GM19467 (cell line): ENCODE data around the gene KCNIP2.
A peak's percentile ranks its signal among the peaks of the same experiment; 100 is the strongest.
"Not testable (repeated sequence)": the region's sequence is repeated elsewhere in the genome, so short reads cannot be mapped to it uniquely, and the experiment has no call there.

ENCODE experiments used
- ATAC-seq: cut with Tn5 transposase; IDR thresholded peaks from one replicate; pipeline ENCODE4 v1.9.1; 2021; ENCODE audit warnings: mild to moderate bottlenecking, moderate library complexity; ENCODE audit not compliant: unreplicated experiment

Gene KCNIP2

DNA sequence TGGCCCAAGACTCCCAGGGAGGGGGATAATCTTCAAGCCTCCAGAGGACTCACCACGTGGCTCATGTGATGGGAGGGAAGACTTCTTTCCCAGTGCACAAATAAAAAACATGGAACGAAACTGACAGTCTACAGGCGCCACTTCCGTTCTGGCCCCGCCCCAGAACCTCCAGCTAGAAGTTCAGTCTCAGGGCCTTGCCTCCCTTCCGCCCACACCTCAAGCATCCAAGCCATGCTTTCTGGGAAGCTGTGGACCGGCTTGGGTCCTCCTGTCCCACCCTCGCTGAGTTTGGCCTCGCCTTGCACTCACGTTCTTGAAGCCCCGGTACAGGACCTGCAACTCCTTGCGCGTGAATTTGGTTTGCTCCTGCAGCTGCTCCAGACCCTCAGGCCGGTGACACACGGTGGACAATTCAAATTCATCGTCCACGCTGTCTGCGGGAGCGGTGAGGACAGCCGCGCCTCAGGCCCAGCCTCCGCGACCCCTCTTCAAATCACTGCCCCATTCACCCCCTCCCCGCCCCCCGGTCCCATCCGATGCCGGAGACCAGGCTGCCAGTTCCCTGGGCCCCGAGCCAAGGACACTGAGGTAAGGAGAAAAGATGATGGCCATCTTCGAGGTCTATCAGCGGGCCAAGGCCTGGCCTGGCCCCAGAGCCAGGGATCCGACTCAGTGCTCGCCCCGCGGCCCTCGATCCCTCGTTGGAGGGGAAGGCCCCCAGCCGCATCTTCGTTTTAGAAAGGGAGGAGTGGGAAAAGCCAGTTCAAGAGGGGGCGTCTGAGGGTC lies 14.6 kb downstream of the KCNIP2 start:
- ATAC-seq = no peak

- no peak for ATAC-seq
These were observed 15.5 kb downstream of the KCNIP2 start for GRCh38 chr10:101827919-101828600.

DNA sequence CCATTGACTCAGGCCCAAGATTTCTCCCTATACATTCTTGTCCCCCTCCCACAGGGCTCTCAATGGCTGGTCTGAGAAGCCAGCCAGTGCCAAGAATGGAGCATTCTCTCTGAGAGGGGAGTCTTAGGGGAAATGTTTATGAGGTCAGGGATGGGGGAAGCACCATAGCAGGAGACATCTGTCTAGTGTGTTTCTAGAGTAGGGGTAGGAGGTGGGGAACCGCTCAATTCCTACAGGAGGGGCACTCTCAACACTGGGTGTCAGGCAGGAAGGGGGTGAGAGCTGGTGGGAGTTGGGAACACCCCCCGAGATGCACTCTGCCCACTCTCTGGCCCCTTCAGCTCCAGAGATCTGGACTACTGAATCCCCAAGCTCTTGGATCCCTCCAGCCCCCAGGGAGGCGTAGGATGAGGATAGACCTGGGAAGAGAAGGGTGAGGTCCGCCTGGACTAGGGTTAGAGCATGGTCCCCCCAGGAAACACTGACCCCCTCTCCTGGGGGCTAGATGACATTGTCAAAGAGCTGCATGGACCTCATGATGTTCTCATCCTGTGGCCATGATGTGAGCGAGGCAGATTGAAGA lies 16.7 kb downstream of the KCNIP2 start:
- no peak for ATAC-seq

- no peak for ATAC-seq
These were observed 18.9 kb downstream of the KCNIP2 start for GRCh38 chr10:101824736-101825135.

DNA sequence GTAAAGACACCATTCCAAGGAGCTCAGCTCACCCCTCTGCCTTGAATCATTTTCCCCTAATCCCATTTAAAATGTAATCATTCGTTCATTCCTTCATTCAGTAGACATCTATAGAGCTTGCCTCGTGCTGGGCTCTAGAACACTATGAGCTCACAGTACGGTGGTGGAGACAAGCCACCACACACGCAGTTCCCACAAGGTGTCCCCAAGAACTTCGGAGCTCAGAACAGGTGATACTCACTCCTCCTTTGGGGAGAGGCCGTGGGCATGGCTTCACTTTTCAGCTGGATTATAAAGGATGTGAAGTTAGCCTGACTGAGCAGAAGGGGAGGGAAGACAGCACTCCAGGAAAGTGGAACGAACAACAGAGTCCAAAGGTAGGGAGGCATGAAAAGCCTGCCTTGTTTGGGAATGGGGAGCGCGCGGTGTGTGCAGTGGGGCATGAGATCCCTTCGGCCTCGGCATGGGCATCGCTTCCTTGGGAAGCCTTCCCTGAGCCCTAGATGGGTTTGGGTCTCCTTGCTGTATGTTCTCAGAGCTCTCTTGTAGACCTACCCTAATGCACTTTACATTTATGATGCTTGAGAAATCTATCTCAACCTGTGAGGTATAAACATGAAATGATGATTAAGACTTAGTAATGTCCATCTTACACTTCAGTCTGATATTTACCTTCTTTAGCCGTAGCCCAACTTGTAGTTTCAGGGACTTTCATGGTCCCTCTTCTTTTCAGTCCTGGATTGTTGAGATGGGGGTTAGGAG lies 24.5 kb downstream of the KCNIP2 start:
- peak; percentile 10 for ATAC-seq

- peak; percentile 87 for ATAC-seq
These were observed 25.3 kb downstream of the KCNIP2 start, which contains the start of gene OGA for GRCh38 chr10:101818119-101818871. Gene OGA, minus strand, starts transcription at chr10:101818444. Its CDS starts 422 bp downstream, at chr10:101818022.

- ATAC-seq = peak; percentile 2
These were observed 26.1 kb downstream of the KCNIP2 start for GRCh38 chr10:101817337-101818118.

DNA sequence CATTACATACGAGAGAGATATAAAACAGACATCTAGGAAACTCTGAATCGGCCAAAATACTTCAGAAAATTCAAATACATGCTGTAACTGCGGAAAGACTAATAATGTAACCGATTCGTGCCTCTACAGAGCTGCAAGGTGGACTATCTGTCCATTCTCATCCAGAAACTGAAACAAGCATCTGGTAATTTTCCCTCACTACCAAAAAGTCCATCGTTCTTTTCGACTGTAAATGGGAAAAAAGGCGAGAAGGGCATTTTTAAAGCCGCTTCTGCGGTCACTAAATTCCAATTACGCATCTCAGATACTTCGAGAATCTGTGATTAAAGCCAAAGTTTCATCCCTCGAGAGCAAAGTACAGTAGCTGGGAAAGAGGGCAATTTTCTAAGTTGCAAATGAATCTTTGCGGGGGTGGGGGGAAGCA lies 26.7 kb downstream of the KCNIP2 start:
- no peak for ATAC-seq

- ATAC-seq = no peak
These were observed 27.2 kb downstream of the KCNIP2 start for GRCh38 chr10:101816376-101816775.

- no peak for ATAC-seq
These were observed 29.0 kb downstream of the KCNIP2 start for GRCh38 chr10:101814466-101815071.

GRCh38 chr10:101812606-101813005 lies 31.0 kb downstream of the KCNIP2 start:
- ATAC-seq = no peak

DNA sequence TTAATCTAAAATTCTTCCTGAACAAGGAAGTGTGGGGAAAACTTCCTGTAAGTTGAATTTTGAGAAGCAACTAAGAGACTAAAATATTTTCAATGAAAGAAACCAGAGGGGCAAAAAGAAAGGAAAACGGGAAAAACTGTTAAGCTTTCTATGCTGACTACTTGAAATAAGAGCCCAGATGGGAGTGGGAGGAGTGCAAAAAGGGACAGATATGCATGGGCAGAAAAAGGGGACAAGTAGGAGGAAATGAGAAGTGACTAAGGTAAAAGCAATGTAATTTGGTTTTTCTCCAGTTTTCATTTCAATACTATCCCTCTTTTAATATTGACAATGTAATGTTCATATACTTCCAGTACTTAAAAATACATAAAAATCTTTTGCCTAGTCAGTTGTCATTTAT lies 36.4 kb downstream of the KCNIP2 start:
- ATAC-seq = no peak

- ATAC-seq = no peak
These were observed 40.1 kb downstream of the KCNIP2 start for GRCh38 chr10:101803511-101803910.

GRCh38 chr10:101797403-101798059 lies 46.1 kb downstream of the KCNIP2 start:
- no peak for ATAC-seq

DNA sequence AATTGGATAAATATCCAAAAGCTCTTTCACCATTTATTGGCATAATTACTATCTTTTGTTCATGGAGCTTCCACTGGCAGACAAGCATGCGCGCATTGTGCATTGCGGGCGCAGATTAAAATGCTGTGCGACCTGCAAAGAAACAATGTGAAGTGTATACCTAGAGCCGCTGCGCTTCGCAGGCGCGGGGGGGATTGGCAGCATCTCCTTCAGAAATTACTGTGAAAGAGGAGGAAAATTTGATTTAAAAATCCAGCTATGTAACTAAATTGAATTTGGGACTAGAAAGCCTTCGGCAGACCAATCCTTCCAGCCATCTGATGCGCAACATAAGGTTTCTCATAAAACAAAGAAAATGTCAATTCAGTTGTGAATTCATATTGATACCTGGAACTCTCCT lies 50.1 kb downstream of the KCNIP2 start:
- no peak for ATAC-seq

GRCh38 chr10:101789686-101790085 lies 53.9 kb downstream of the KCNIP2 start:
- no peak for ATAC-seq

DNA sequence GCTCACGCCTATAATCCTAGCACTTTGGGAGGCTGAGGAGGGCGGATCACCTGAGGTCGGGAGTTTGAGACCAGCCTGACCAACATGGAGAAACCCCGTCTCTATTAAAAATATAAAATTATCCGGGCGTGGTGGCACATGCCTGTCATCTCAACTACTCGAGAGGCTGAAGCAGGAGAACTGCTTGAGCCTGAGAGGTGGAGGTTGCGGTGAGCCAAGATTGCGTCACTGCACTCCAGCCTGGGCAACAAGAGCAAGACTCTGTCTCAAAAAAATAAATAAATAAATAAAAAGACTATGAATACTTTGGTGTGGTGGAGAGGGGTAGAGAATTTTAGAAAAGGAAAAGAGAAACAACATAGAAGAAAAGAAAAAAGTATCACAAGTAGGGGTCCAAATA lies 54.4 kb downstream of the KCNIP2 start:
- ATAC-seq = not testable (repeated sequence)

GRCh38 chr10:101785801-101786200 lies 57.8 kb downstream of the KCNIP2 start:
- no peak for ATAC-seq

GRCh38 chr10:101784558-101784957 lies 59.0 kb downstream of the KCNIP2 start:
- ATAC-seq = no peak
